ENCODE results near the gene TMED9.

GRCh38 chr5:177605078-177605477 is 13.1 kb downstream of the TMED9 start:
- TF ChIP-seq CTCF (IDR thresholded peaks at IDR 0.05) (no peak), POLR2A (IDR thresholded peaks at IDR 0.05) (no peak)
